Measurements from ENCODE around the gene TUBB2B.

The TUBB2B gene

GRCh38 chr6:3210024-3210610, 17.3 kb downstream of the TUBB2B start:
- no peak for DNase-seq (ENCODE audit: extremely low read depth, low read depth)
- no peak for TF ChIP-seq CTCF (IDR thresholded peaks at IDR 0.05; ENCODE audit: low read depth, low read length, missing control alignments)
- no peak overlapping the region for H3K4me3 ChIP-seq (replicated peaks; ENCODE audit: low read depth, low read length)

DNA sequence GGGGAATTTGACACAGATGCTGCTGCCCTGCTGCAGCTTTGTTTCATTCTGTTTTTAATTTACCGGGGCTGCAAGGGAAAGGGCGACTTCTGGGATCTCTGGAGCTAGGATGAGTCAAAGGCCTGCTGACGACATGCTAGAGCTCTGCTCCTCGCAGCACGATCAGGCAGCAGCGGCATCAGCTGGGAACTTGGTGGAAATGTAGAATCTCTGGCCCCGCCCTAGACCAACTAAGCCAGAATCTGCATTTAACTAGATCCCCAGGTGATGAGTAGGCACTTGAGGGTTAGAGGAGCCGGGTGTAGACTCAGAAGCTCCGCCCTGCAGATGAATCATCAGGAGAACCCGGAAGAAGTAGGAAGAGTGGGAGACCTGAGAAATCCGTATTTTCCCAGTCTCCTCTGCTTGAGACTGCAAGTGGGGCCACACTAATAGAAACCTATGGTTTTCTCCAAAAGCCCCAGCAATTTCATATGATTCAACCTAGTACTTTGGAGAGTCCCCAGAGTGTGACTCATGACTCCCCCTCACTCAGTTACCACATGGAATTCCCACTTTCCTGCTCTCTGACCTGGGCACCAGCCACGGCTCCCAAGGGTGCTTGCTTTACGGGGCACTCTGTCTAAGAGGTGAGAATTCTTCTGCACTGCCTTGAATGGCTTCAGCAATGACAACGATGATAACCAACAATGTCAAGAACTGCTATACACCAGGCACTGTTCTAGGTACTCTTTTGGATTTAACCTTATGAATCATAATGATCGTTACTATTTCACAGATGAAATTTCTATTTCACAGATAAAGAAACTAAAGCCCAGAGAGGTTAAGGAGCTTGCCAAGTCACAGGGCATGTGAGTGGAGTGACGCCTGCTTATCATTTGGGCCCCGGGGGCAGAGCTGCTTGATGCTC, 18.1 kb downstream of the TUBB2B start:
- DNase-seq (ENCODE audit: extremely low read depth, low read depth) = peak; percentile 99
- no peak for TF ChIP-seq CTCF (IDR thresholded peaks at IDR 0.05; ENCODE audit: low read depth, low read length, missing control alignments)
- peak overlapping the region; percentile 6; the same call in 1 of the 2 replicates for H3K4me3 ChIP-seq (replicated peaks; ENCODE audit: low read depth, low read length)

- peak overlapping the region; percentile 6; the same call in 1 of the 2 replicates for H3K4me3 ChIP-seq (replicated peaks; ENCODE audit: low read depth, low read length)
- DNase-seq (ENCODE audit: extremely low read depth, low read depth) = no peak
- no peak for TF ChIP-seq CTCF (IDR thresholded peaks at IDR 0.05; ENCODE audit: low read depth, low read length, missing control alignments)
These were observed 18.7 kb downstream of the TUBB2B start for GRCh38 chr6:3208775-3209113.

DNA sequence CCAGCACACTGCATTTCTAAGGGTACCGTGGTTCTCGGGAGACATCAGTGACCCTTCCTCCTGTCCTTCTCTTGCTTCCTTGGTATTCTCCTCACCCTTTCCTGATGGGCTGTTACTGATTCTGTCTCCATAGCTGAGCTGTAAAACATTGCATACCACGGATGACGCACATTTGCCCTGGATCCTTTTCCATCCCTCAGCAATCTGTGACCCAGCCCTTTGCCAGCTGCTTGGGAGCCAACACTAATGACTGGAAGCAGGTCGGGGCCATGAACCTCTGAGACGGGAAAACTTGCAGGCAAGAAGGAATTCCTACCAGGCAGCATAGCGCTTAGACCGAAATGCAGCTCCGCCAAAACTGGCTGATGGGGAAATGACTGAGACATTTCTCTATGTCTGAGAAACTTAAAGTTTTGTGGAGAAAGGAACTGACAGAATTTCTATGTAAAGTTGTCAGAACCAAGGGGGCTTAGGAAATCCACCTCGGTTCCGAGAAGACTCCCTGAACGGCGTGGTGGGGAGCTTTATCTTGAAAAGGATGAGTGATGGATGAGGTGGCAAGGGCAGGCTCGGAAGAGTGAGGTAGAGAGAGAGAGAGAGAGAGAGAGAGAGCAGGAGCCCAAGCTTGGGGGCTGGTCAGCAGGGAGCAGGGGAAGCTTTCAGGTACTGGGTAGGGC, 19.2 kb downstream of the TUBB2B start:
- no peak for TF ChIP-seq CTCF (IDR thresholded peaks at IDR 0.05; ENCODE audit: low read depth, low read length, missing control alignments)
- H3K4me3 ChIP-seq (replicated peaks; ENCODE audit: low read depth, low read length) = peak overlapping the region; percentile 6; the same call in 1 of the 2 replicates
- peak; percentile 87 for DNase-seq (ENCODE audit: extremely low read depth, low read depth)

DNA sequence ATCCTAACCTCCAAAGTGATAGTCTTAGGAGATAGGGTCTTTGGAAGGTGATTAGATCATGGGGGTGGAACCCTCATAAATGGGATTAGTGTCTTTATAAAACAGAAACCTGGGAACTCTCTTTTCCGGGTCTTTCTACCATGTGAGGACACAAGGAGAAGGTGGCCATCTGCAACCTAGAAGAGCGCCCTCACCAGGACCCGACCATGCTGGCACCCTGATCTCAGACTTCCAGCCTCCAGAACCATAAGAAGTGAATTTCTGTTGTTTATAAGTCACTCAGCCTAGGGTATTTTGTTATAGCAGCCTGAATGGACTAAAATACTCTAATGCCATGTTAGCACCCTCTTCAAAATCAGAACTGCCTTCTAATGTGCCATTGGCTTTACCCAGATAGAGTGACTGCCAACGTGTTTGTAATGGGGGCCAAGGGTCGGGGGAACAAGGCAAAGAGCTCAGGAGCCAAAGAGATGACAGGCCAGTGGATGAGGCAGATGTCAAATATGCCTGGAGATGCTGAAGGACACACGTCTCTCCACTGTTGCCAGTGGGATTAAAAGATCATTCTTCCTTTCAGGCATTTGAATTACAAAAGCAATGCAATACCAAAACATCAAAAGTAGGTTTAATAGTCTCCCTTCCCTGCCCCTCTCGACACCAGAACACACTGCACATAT, 21.0 kb downstream of the TUBB2B start:
- H3K4me3 ChIP-seq (replicated peaks; ENCODE audit: low read depth, low read length) = no peak overlapping the region
- no peak for TF ChIP-seq CTCF (IDR thresholded peaks at IDR 0.05; ENCODE audit: low read depth, low read length, missing control alignments)

DNA sequence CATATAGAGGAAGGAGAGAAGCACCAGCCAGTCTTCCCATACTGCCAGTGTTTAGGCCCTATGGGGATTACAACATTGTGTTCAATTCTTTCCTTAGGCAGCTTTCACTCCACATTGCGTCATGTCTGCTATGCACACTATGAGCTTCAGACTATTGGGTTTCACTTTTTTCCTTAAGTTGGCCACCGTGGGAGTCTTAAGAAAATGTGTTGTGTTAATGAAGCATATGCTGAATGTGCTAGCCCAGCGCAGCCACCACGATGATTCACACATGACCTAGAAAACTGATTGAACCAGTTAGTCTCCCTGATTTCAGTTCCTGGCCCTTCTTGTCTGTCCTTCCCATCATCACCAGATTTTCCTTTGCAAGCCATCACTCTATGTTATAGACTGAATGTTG, 21.5 kb downstream of the TUBB2B start:
- TF ChIP-seq CTCF (IDR thresholded peaks at IDR 0.05; ENCODE audit: low read depth, low read length, missing control alignments) = no peak
- DNase-seq (ENCODE audit: extremely low read depth, low read depth) = no peak
- no peak overlapping the region for H3K4me3 ChIP-seq (replicated peaks; ENCODE audit: low read depth, low read length)

More for the DNA sequence above, 21.0 kb downstream of the TUBB2B start:
- DNase-seq (ENCODE audit: extremely low read depth, low read depth) = no peak
